Endothelial cell of umbilical vein (primary cell): Measurements from ENCODE around the gene TMX1.

Experiments
- CTCF ChIP-seq, 2 donors: IDR thresholded peaks; 1 replicate in 1 of 2; 2 replicates in 1 of 2; pipeline ENCODE4 v1.5.1; 2011; ENCODE audit warnings: low read length in 2 of 2, mild to moderate bottlenecking in 2 of 2, moderate library complexity in 2 of 2, control low read depth in 1 of 2, inconsistent platforms in 1 of 2, low read depth in 1 of 2; ENCODE audit not compliant: insufficient read depth in 1 of 2; ENCODE audit errors: extremely low read depth in 1 of 2
- FOS ChIP-seq: IDR thresholded peaks from 2 replicates; pipeline ENCODE4 v1.6.1; 2011; ENCODE audit warnings: mild to moderate bottlenecking, low read length, moderate library complexity, borderline replicate concordance; ENCODE audit not compliant: insufficient read depth
- JUN ChIP-seq: IDR thresholded peaks from 2 replicates; pipeline ENCODE4 v1.6.1; 2011; ENCODE audit warnings: borderline replicate concordance, low read depth; ENCODE audit not compliant: insufficient read length, insufficient read depth
- POLR2A ChIP-seq: IDR thresholded peaks from 2 replicates; pipeline ENCODE4 v1.6.1; 2012; ENCODE audit warnings: low read depth, mild to moderate bottlenecking, control low read depth, low read length
- POLR2AphosphoS5 ChIP-seq: IDR thresholded peaks from 2 replicates; pipeline ENCODE4 v1.6.1; 2012; ENCODE audit warnings: low read depth, mild to moderate bottlenecking, control low read depth, low read length, moderate library complexity; ENCODE audit not compliant: insufficient read depth

DNA sequence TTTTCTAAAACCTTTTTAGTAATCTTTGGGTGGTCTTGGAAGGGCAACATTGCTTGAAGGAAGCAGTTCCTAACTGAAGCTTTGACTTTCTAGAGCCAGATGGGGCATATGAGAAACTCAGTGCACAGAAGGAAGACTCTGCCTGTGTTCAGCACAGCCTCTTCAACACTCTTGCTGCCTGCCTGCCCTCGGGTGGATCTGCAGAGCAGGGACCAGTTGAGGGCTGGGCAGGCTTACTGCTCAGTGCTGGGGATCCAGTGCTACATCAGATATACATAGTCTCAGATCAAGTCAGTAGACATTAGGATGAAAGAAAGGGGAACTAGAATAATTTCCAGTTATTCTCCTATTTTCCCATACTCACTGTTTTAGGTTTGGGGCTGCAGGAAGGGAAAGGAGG, 29.5 kb upstream of the TMX1 start:
- no peak for TF ChIP-seq POLR2A
- TF ChIP-seq CTCF (IDR thresholded peaks at IDR 0.05; ENCODE audit: extremely low read depth in 1 of 2, insufficient read depth in 1 of 2, low read depth in 1 of 2, low read length in 2 of 2), result no peak
- TF ChIP-seq JUN, result no peak
- TF ChIP-seq FOS, result no peak
- no peak for TF ChIP-seq POLR2AphosphoS5
